ENCODE results near the gene HSPA8. TPM values are rescaled to one million over a fixed set of nuclear protein-coding genes. Genes with fewer than 3 reads are reported as not detected.

Gene HSPA8
- total RNA-seq, 1 donor from 2014 or later: 619 TPM

GRCh38 chr11:123086305-123086704 is 24.4 kb upstream of the HSPA8 start:
- H3K4me1 ChIP-seq: peaks cover 0 to 2% of the 10 kb centered on the region in 2 donors
- no peak for DNase-seq (ENCODE audit: low spot score in 2 of 2)
- no peaks in the 10 kb centered on the region for H3K9me3 ChIP-seq
- intact Hi-C loops (cut with DNase I): no loop called here
- H3K4me3 ChIP-seq: no peak overlapping the region
- H3K27ac ChIP-seq: no peak overlapping the region
- H3K36me3 ChIP-seq: peaks cover 5 to 34% of the 10 kb centered on the region in 2 donors
- no peaks in the 10 kb centered on the region for H3K27me3 ChIP-seq
- no peak for TF ChIP-seq CTCF (IDR thresholded peaks at IDR 0.05)

- H3K27ac ChIP-seq: no peak overlapping the region
- intact Hi-C loops (cut with DNase I): no loop called here
Measured at GRCh38 chr11:123085497-123085896, 23.6 kb upstream of the HSPA8 start.

GRCh38 chr11:123084454-123084853 is 22.5 kb upstream of the HSPA8 start:
- Histone ChIP-seq H3K9me3 (no peaks in the 10 kb centered on the region), H3K27ac (peak overlapping the region in 1 of 2 donors; percentile 48), H3K27me3 (no peaks in the 10 kb centered on the region), H3K4me3 (no peak overlapping the region), H3K36me3 (peaks cover 5 to 43% of the 10 kb centered on the region in 2 donors), H3K4me1 (peaks cover 0 to 2% of the 10 kb centered on the region in 2 donors)
- intact Hi-C loops (cut with DNase I): no loop called here
- DNase-seq (ENCODE audit: low spot score in 2 of 2): no peak
- no peak for TF ChIP-seq CTCF (IDR thresholded peaks at IDR 0.05)

More at GRCh38 chr11:123085497-123085896, 23.6 kb upstream of the HSPA8 start:
- Histone ChIP-seq H3K36me3 (peaks cover 5 to 34% of the 10 kb centered on the region in 2 donors), H3K4me1 (peaks cover 0 to 2% of the 10 kb centered on the region in 2 donors), H3K4me3 (no peak overlapping the region), H3K27me3 (no peaks in the 10 kb centered on the region), H3K9me3 (no peaks in the 10 kb centered on the region)
- no peak for DNase-seq (ENCODE audit: low spot score in 2 of 2)
- no peak for TF ChIP-seq CTCF (IDR thresholded peaks at IDR 0.05)

- H3K27ac ChIP-seq: peak overlapping the region in 1 of 2 donors; percentile 48
- no peak for TF ChIP-seq CTCF (IDR thresholded peaks at IDR 0.05)
- H3K27me3 ChIP-seq: no peaks in the 10 kb centered on the region
- intact Hi-C loops (cut with DNase I): no loop called here
- peaks cover 0 to 2% of the 10 kb centered on the region in 2 donors for H3K4me1 ChIP-seq
- H3K36me3 ChIP-seq: peaks cover 5 to 43% of the 10 kb centered on the region in 2 donors
- H3K4me3 ChIP-seq: no peak overlapping the region
- no peaks in the 10 kb centered on the region for H3K9me3 ChIP-seq
- peak; percentile 55 to 93 for DNase-seq (ENCODE audit: low spot score in 2 of 2)
Measured at GRCh38 chr11:123083623-123084029, 21.7 kb upstream of the HSPA8 start.

GRCh38 chr11:123082977-123083376 is 21.0 kb upstream of the HSPA8 start:
- H3K36me3 ChIP-seq: peaks cover 5 to 42% of the 10 kb centered on the region in 2 donors
- peaks cover 0 to 2% of the 10 kb centered on the region in 2 donors for H3K4me1 ChIP-seq
- intact Hi-C loops (cut with DNase I): no loop called here
- TF ChIP-seq CTCF (IDR thresholded peaks at IDR 0.05): no peak
- H3K27me3 ChIP-seq: no peaks in the 10 kb centered on the region
- no peak for DNase-seq (ENCODE audit: low spot score in 2 of 2)
- H3K9me3 ChIP-seq: no peaks in the 10 kb centered on the region
- H3K4me3 ChIP-seq: no peak overlapping the region
- H3K27ac ChIP-seq: peak overlapping the region; percentile 8 to 48

GRCh38 chr11:123080015-123080414 is 18.1 kb upstream of the HSPA8 start:
- peaks cover 24 to 51% of the 10 kb centered on the region in 2 donors for H3K36me3 ChIP-seq
- DNase-seq (ENCODE audit: low spot score in 2 of 2): no peak
- no peaks in the 10 kb centered on the region for H3K27me3 ChIP-seq
- H3K4me1 ChIP-seq: peaks cover 0 to 2% of the 10 kb centered on the region in 2 donors
- H3K27ac ChIP-seq: no peak overlapping the region
- intact Hi-C loops (cut with DNase I): no loop called here
- H3K9me3 ChIP-seq: no peaks in the 10 kb centered on the region
- no peak for TF ChIP-seq CTCF (IDR thresholded peaks at IDR 0.05)
- no peak overlapping the region for H3K4me3 ChIP-seq

All from ascending aorta (tissue), 2 donors.